Fibroblast of lung (primary cell): ENCODE measurements around the gene DCUN1D2.

Source experiments
- CTCF ChIP-seq, 2 donors: IDR thresholded peaks in 1 of 2; conservative IDR thresholded peaks in 1 of 2; 1 replicate in 1 of 2; 2 replicates in 1 of 2; pipeline ENCODE4 v1.5.1; 2011 to 2012; ENCODE audit warnings: low read length in 2 of 2, control low read depth in 1 of 2, inconsistent platforms in 1 of 2, low read depth in 1 of 2, mild to moderate bottlenecking in 1 of 2
- EZH2 ChIP-seq: IDR thresholded peaks from 2 replicates; pipeline ENCODE4 v1.5.1; 2012; ENCODE audit warnings: low read length, control low read depth, mild to moderate bottlenecking; ENCODE audit errors: missing control alignments

GRCh38 chr13:113437408-113438010, 53.0 kb downstream of the DCUN1D2 start:
- TF ChIP-seq CTCF (conservative IDR thresholded peaks at IDR 0.05 in 1 of 2, IDR thresholded peaks at IDR 0.05 in 1 of 2; ENCODE audit: low read depth in 1 of 2, low read length in 2 of 2) (no peak), EZH2 (no peak)
